Suprapubic skin (tissue), 4 donors: Measurements from ENCODE around the gene ENOX2.

ENCODE experiments used
- CTCF ChIP-seq, 2 donors: fragments of 200-600 bp in 1 of 2; fragments of 450-650 bp in 1 of 2; sonication (generic) in 1 of 2; IDR thresholded peaks; one replicate each; pipeline ENCODE4 v1.5.1; 2016 to 2019; ENCODE audit warnings: antibody characterized with exemption in 2 of 2, mild to moderate bottlenecking in 1 of 2, moderate library complexity in 1 of 2
- EP300 ChIP-seq: sonication (generic); formaldehyde crosslinking; IDR thresholded peaks from one replicate; pipeline ENCODE4 v1.6.1; 2017; ENCODE audit warnings: antibody characterized with exemption
- POLR2A ChIP-seq, 2 donors: fragments of 450-650 bp; IDR thresholded peaks; one replicate each; pipeline ENCODE4 v1.6.1; 2017; ENCODE audit warnings: antibody characterized with exemption in 2 of 2, mild to moderate bottlenecking in 2 of 2, moderate library complexity in 2 of 2
- POLR2AphosphoS5 ChIP-seq, 3 donors: sonication (generic); formaldehyde crosslinking; IDR thresholded peaks; one replicate each; pipeline ENCODE4 v1.6.1; 2017; ENCODE audit warnings: antibody characterized with exemption in 3 of 3

DNA sequence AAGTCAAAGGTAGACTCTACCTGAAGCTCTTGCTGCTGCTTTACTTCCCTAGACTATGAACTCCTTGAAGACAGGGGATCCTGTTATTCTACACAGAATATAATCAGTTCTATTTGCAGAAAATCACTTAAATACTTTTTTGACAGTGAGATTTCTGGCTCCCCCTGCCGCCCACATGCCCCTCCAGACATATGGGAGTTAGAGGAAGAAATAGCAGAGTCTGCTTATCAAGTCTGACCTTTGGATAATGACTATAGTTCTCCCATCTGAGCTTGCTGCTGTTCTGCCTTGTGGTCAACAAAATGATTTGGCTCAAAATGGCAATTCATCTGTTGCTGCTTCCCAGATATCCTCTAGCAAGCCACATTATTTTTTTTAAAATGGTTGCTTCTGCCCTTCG lies 101.1 kb downstream of the ENOX2 start:
- no peak for TF ChIP-seq POLR2A (IDR thresholded peaks at IDR 0.05)
- TF ChIP-seq CTCF (IDR thresholded peaks at IDR 0.05), result no peak
- TF ChIP-seq POLR2AphosphoS5 (IDR thresholded peaks at IDR 0.05), result no peak
- no peak for TF ChIP-seq EP300
